Ishikawa (cell line): Measurements from ENCODE around the gene CALCOCO1.

Experiments used
- CEBPB ChIP-seq: IDR thresholded peaks from 2 replicates; pipeline ENCODE4 v1.6.1; 2012
- CREB1 ChIP-seq: IDR thresholded peaks from 2 replicates; pipeline ENCODE4 v1.6.1; 2012; ENCODE audit warnings: low read depth
- EGR1 ChIP-seq: IDR thresholded peaks from 2 replicates; pipeline ENCODE4 v1.6.1; 2012
- EP300 ChIP-seq: IDR thresholded peaks from 2 replicates; pipeline ENCODE4 v1.6.1; 2012; ENCODE audit warnings: borderline replicate concordance
- FOXM1 ChIP-seq: IDR thresholded peaks from 2 replicates; pipeline ENCODE4 v1.6.1; 2012; ENCODE audit warnings: low read depth, borderline replicate concordance
- NFIC ChIP-seq: IDR thresholded peaks from 2 replicates; pipeline ENCODE4 v1.6.1; 2012
- RAD21 ChIP-seq: IDR thresholded peaks from 2 replicates; pipeline ENCODE4 v1.6.1; 2012; ENCODE audit warnings: low read depth
- TAF1 ChIP-seq: IDR thresholded peaks from 2 replicates; pipeline ENCODE4 v1.6.1; 2012; ENCODE audit warnings: low read depth, mild to moderate bottlenecking
- TCF12 ChIP-seq: IDR thresholded peaks from 2 replicates; pipeline ENCODE4 v1.6.1; 2012; ENCODE audit warnings: low read depth
- TEAD4 ChIP-seq: IDR thresholded peaks from 2 replicates; pipeline ENCODE4 v1.6.1; 2012
- YY1 ChIP-seq: IDR thresholded peaks from 2 replicates; pipeline ENCODE4 v1.6.1; 2012; ENCODE audit warnings: low read depth
- ZBTB7A ChIP-seq: IDR thresholded peaks from 2 replicates; pipeline ENCODE4 v1.6.1; 2012; ENCODE audit warnings: low read depth
- TF ChIP-seq, protein P1 (sequence below): IDR thresholded peaks from 2 replicates; pipeline ENCODE4 v1.6.1; 2012
- TF ChIP-seq, protein P2 (sequence below): IDR thresholded peaks from 2 replicates; pipeline ENCODE4 v1.6.1; 2012
- TF ChIP-seq, protein P3 (sequence below): IDR thresholded peaks from 2 replicates; pipeline ENCODE4 v1.6.1; 2012; ENCODE audit warnings: low read depth, mild to moderate bottlenecking

Gene CALCOCO1, protein sequence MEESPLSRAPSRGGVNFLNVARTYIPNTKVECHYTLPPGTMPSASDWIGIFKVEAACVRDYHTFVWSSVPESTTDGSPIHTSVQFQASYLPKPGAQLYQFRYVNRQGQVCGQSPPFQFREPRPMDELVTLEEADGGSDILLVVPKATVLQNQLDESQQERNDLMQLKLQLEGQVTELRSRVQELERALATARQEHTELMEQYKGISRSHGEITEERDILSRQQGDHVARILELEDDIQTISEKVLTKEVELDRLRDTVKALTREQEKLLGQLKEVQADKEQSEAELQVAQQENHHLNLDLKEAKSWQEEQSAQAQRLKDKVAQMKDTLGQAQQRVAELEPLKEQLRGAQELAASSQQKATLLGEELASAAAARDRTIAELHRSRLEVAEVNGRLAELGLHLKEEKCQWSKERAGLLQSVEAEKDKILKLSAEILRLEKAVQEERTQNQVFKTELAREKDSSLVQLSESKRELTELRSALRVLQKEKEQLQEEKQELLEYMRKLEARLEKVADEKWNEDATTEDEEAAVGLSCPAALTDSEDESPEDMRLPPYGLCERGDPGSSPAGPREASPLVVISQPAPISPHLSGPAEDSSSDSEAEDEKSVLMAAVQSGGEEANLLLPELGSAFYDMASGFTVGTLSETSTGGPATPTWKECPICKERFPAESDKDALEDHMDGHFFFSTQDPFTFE

DNA sequence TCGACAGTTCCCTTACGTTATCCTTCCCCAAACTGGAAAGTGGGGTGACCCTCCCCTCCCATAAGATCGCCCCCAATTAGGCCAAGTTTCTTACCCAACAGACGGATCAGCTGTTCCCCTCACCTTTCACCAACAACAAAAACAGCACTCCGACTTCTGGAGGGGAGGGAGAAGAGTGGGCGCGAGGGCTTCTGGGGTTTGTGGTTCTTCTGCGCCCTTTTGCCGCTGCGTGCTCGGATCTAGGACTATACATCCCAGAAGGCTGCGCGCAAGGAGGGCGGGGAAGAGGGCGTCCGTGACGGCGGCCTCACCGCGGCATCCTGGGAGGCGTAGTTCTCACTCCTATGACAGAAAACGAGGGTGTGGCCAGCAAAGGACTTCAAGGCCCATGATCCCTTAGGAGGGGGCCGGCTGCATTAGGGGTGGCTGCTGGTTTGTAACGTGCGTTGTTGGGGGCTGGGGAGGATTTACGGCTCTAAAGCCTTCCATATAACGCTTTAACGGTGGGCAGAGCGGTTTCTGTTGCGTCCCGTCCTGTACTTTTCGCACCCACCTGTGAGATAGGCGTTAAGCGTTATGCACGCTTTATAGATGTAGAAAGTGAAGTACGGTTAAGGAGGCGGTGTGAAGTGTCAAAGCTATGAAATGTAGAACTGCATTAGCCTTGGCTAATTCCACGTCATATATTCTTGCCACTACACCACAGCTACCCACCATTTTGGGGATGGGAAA lies at the start of gene CALCOCO1:
Gene CALCOCO1 (minus strand): TSS at position 143 of the 732 bp plus-strand sequence. CDS start 2,210 bp downstream, outside the sequence.
- TF ChIP-seq YY1 = peak; percentile 83
- TF ChIP-seq, protein P1, sequence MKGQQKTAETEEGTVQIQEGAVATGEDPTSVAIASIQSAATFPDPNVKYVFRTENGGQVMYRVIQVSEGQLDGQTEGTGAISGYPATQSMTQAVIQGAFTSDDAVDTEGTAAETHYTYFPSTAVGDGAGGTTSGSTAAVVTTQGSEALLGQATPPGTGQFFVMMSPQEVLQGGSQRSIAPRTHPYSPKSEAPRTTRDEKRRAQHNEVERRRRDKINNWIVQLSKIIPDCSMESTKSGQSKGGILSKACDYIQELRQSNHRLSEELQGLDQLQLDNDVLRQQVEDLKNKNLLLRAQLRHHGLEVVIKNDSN = peak; percentile 84
- TF ChIP-seq NFIC = no peak
- TF ChIP-seq, protein P2, sequence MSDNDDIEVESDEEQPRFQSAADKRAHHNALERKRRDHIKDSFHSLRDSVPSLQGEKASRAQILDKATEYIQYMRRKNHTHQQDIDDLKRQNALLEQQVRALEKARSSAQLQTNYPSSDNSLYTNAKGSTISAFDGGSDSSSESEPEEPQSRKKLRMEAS = peak; percentile 80
- TF ChIP-seq EP300 = peak; percentile 49; the same call in 1 of the 2 replicates
- TF ChIP-seq ZBTB7A = no peak
- no peak for TF ChIP-seq TEAD4
- no peak for TF ChIP-seq RAD21
- TF ChIP-seq TAF1 = peak; percentile 68; the same call in 1 of the 2 replicates
- TF ChIP-seq TCF12 = peak; percentile 91
- 0 out of 2 replicates have a peak, but pooled peaks have one; percentile 29 for TF ChIP-seq CEBPB
- TF ChIP-seq, protein P3, sequence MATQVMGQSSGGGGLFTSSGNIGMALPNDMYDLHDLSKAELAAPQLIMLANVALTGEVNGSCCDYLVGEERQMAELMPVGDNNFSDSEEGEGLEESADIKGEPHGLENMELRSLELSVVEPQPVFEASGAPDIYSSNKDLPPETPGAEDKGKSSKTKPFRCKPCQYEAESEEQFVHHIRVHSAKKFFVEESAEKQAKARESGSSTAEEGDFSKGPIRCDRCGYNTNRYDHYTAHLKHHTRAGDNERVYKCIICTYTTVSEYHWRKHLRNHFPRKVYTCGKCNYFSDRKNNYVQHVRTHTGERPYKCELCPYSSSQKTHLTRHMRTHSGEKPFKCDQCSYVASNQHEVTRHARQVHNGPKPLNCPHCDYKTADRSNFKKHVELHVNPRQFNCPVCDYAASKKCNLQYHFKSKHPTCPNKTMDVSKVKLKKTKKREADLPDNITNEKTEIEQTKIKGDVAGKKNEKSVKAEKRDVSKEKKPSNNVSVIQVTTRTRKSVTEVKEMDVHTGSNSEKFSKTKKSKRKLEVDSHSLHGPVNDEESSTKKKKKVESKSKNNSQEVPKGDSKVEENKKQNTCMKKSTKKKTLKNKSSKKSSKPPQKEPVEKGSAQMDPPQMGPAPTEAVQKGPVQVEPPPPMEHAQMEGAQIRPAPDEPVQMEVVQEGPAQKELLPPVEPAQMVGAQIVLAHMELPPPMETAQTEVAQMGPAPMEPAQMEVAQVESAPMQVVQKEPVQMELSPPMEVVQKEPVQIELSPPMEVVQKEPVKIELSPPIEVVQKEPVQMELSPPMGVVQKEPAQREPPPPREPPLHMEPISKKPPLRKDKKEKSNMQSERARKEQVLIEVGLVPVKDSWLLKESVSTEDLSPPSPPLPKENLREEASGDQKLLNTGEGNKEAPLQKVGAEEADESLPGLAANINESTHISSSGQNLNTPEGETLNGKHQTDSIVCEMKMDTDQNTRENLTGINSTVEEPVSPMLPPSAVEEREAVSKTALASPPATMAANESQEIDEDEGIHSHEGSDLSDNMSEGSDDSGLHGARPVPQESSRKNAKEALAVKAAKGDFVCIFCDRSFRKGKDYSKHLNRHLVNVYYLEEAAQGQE = no peak
- peak; percentile 96 for TF ChIP-seq CREB1
- TF ChIP-seq FOXM1 = no peak
- no peak for TF ChIP-seq EGR1

DNA sequence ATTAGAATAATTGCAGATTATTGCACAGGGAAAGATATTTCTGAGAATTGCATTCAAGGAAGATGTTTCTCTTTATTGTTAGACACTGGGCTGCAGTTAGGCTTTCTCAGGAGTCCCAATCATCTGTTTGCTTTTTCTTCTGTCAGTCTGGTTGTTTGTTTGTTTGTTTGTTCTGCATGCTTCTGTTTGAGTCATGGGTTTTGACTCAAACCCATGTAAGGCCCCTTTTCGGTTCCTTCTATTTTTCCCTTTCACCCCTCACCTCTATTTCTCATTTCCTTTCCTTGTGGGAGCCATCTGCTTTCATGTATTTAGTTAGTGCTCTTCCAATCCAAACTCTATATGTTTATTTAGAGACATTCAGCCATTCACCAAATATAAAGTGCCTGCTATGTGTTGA lies 49.6 kb upstream of the CALCOCO1 start:
- no peak for TF ChIP-seq EP300

DNA sequence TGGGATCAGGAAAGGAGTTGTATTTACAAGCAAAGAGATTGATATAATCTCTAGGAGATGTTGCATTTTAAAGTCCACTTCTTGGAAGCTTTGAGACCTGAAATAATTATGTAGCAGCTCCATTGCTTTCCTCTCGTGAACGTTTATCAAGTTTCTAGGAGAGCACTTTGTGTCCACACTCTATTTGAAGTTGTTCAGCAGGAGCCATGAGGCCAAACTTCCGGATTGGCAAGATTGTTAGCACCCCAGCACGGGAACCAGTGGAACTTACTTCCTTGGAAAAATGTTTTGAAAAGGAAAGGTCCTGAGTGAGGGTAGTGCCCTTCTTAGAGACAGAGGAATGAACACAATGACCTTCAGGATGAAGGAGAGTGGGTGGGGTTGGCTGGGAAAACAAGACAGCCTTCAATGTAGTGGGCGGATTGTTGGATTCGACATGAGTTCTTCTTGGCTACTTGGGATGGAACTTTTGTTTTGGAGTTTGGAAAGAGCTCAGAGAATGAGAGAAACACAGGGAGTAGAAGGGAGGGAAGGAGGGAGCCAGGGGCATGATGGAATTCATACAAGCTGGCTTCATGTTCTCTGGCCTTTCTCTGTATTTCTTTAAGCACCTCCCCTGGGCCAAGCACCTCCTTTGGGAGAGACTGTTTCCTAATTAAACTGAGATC lies 48.4 kb upstream of the CALCOCO1 start:
- no peak for TF ChIP-seq CEBPB
- TF ChIP-seq FOXM1 = no peak
- no peak for TF ChIP-seq EP300
- TF ChIP-seq, protein P3 = no peak
- no peak for TF ChIP-seq NFIC
- no peak for TF ChIP-seq EGR1
- no peak for TF ChIP-seq CREB1
- TF ChIP-seq, protein P2 = no peak
- no peak for TF ChIP-seq ZBTB7A

DNA sequence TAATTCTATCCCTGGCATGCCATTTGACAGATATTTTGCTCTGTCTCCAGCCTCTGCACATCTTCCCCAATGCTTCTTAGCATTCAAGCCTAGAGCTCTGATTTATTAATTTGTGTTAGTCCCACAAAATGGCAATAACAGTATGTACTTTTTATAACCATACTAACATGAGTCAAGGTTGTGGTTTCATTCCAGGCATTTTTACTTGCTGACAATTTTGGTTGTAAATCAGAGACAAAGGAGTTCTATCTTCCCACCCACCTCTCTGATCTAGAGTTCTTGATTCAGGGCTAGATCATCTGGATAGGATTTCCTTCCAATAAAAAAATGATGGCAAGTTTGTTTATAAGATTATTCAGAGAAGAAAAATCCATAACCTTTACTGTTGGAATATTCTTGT lies 43.0 kb upstream of the CALCOCO1 start:
- TF ChIP-seq TCF12 (no peak), TEAD4 (no peak), EGR1 (no peak), YY1 (no peak), ZBTB7A (no peak), RAD21 (no peak), CEBPB (no peak), TAF1 (no peak), FOXM1 (no peak), EP300 (no peak), NFIC (no peak), CREB1 (no peak)
- TF ChIP-seq, protein P3 = no peak
- TF ChIP-seq, protein P2 = no peak
- TF ChIP-seq, protein P1 = no peak
